MM.1S (cell line): ENCODE results near the gene FAM241A.

Experiments used
- DNase-seq: peaks from one replicate; pipeline ENCODE4 v3.0.0-alpha.2; 2015
- H2AFZ ChIP-seq: fragments of 300-600 bp; sonication (generic); 2 replicates; pipeline ENCODE4 v1.6.0; 2016; ENCODE audit warnings: antibody characterized with exemption, low read length
- H3F3A ChIP-seq: fragments of 300-600 bp; sonication (generic); 2 replicates; pipeline ENCODE4 v1.6.1; 2016; ENCODE audit warnings: mild to moderate bottlenecking, antibody characterized with exemption, low read length, moderate library complexity, mixed read lengths; ENCODE audit not compliant: insufficient read depth
- H3K27ac ChIP-seq: fragments of 300-600 bp; sonication (generic); 2 replicates; pipeline ENCODE4 v1.5.1; 2016; ENCODE audit warnings: mild to moderate bottlenecking, low read length
- H3K27me3 ChIP-seq: fragments of 300-600 bp; sonication (generic); replicated peaks from 2 replicates; pipeline ENCODE4 v1.6.0; 2016; ENCODE audit warnings: low read length; ENCODE audit not compliant: insufficient read depth
- H3K36me3 ChIP-seq: fragments of 300-600 bp; sonication (generic); replicated peaks from 2 replicates; pipeline ENCODE4 v1.6.1; 2016; ENCODE audit warnings: mild to moderate bottlenecking, low read length, mixed read lengths; ENCODE audit not compliant: insufficient read depth
- H3K4me1 ChIP-seq: fragments of 300-600 bp; sonication (generic); 2 replicates; pipeline ENCODE4 v1.6.1; 2016; ENCODE audit warnings: low read length, mixed read lengths
- H3K4me2 ChIP-seq: fragments of 300-600 bp; sonication (generic); 2 replicates; pipeline ENCODE4 v1.6.0; 2016; ENCODE audit warnings: low read depth, low read length
- H3K4me3 ChIP-seq: fragments of 300-600 bp; sonication (generic); 2 replicates; pipeline ENCODE4 v1.5.1; 2016; ENCODE audit warnings: low read length, mixed read lengths
- H3K79me2 ChIP-seq: fragments of 300-600 bp; sonication (generic); 2 replicates; pipeline ENCODE4 v1.6.1; 2016; ENCODE audit warnings: mixed run types, low read length, mixed read lengths
- H3K9ac ChIP-seq: fragments of 300-600 bp; sonication (generic); 2 replicates; pipeline ENCODE4 v1.6.1; 2016; ENCODE audit warnings: low read length, mixed read lengths
- H3K9me2 ChIP-seq: fragments of 300-600 bp; sonication (generic); replicated peaks from 2 replicates; pipeline ENCODE4 v1.6.1; 2016; ENCODE audit warnings: mild to moderate bottlenecking, low read length, mixed read lengths; ENCODE audit not compliant: insufficient read depth
- H3K9me3 ChIP-seq: fragments of 300-600 bp; sonication (generic); replicated peaks from 2 replicates; pipeline ENCODE4 v1.6.1; 2016; ENCODE audit warnings: mild to moderate bottlenecking, low read length, mixed read lengths; ENCODE audit not compliant: insufficient read depth
- H4K20me1 ChIP-seq: fragments of 300-600 bp; sonication (generic); 2 replicates; pipeline ENCODE4 v1.6.1; 2016; ENCODE audit warnings: mild to moderate bottlenecking, low read length, moderate library complexity, mixed read lengths; ENCODE audit not compliant: insufficient read depth
- CTCF ChIP-seq: fragments of 300-600 bp; sonication (generic); IDR thresholded peaks from 2 replicates; pipeline ENCODE4 v1.5.1; 2016; ENCODE audit warnings: antibody characterized with exemption, low read length, mixed read lengths
- EZH2 ChIP-seq: fragments of 300-600 bp; sonication (generic); optimal IDR thresholded peaks from 2 replicates; pipeline ENCODE3; 2017; ENCODE audit warnings: low read depth, mild to moderate bottlenecking, antibody characterized with exemption, low read length, mixed read lengths
- EZH2phosphoT487 ChIP-seq: fragments of 300-600 bp; sonication (generic); IDR thresholded peaks from 2 replicates; pipeline ENCODE4 v1.6.1; 2018; ENCODE audit warnings: antibody characterized with exemption, low read length

The FAM241A gene

GRCh38 chr4:112196461-112196860, 51.2 kb downstream of the FAM241A start:
- Histone ChIP-seq H3K27ac (no peak overlapping the region), H2AFZ (no peak overlapping the region), H3K9me3 (no peaks in the 10 kb centered on the region), H3K36me3 (no peaks in the 10 kb centered on the region), H4K20me1 (no peaks in the 10 kb centered on the region), H3K4me1 (no peaks in the 10 kb centered on the region), H3K27me3 (no peaks in the 10 kb centered on the region), H3K9me2 (no peaks in the 10 kb centered on the region), H3K79me2 (no peaks in the 10 kb centered on the region), H3K4me3 (no peak overlapping the region), H3K9ac (no peak overlapping the region), H3K4me2 (no peak overlapping the region), H3F3A (no peaks in the 10 kb centered on the region)
- DNase-seq: no peak
- TF ChIP-seq EZH2phosphoT487: no peak
- TF ChIP-seq EZH2: no peak
- no peak for TF ChIP-seq CTCF

- Histone ChIP-seq H3K4me1 (no peaks in the 10 kb centered on the region), H2AFZ (no peak overlapping the region), H3K27ac (no peak overlapping the region), H3K9me2 (no peaks in the 10 kb centered on the region), H4K20me1 (no peaks in the 10 kb centered on the region), H3K9ac (no peak overlapping the region), H3K27me3 (no peaks in the 10 kb centered on the region), H3K4me3 (no peak overlapping the region), H3K79me2 (no peaks in the 10 kb centered on the region), H3F3A (no peaks in the 10 kb centered on the region), H3K36me3 (no peaks in the 10 kb centered on the region), H3K4me2 (no peak overlapping the region), H3K9me3 (no peaks in the 10 kb centered on the region)
- TF ChIP-seq CTCF: no peak
- no peak for TF ChIP-seq EZH2phosphoT487
- DNase-seq: no peak
Observed at GRCh38 chr4:112199041-112199440, 53.8 kb downstream of the FAM241A start.

GRCh38 chr4:112201915-112202505, 56.8 kb downstream of the FAM241A start:
- Histone ChIP-seq H3K4me2 (no peak overlapping the region), H3K27me3 (no peaks in the 10 kb centered on the region), H3K79me2 (no peaks in the 10 kb centered on the region), H3K36me3 (no peaks in the 10 kb centered on the region), H4K20me1 (no peaks in the 10 kb centered on the region), H3K4me3 (no peak overlapping the region), H3K27ac (no peak overlapping the region), H2AFZ (no peak overlapping the region), H3K9me2 (no peaks in the 10 kb centered on the region), H3K9ac (no peak overlapping the region), H3F3A (no peaks in the 10 kb centered on the region), H3K9me3 (no peaks in the 10 kb centered on the region), H3K4me1 (no peaks in the 10 kb centered on the region)
- DNase-seq: no peak
- TF ChIP-seq EZH2: no peak
- no peak for TF ChIP-seq EZH2phosphoT487
- no peak for TF ChIP-seq CTCF
